SK-N-MC (cell line): Measurements from ENCODE around the gene NBEA.

ENCODE experiments used
- EZH2 ChIP-seq: fragments of 200-600 bp; sonication (generic); IDR thresholded peaks from one replicate; pipeline ENCODE4 v1.6.1; 2017; ENCODE audit warnings: antibody characterized with exemption
- FOXP2 ChIP-seq: optimal IDR thresholded peaks from 2 replicates; pipeline ENCODE3; 2011; ENCODE audit warnings: mild to moderate bottlenecking, moderate library complexity; ENCODE audit not compliant: insufficient read depth; ENCODE audit errors: extremely low read length, control extremely low read depth

DNA sequence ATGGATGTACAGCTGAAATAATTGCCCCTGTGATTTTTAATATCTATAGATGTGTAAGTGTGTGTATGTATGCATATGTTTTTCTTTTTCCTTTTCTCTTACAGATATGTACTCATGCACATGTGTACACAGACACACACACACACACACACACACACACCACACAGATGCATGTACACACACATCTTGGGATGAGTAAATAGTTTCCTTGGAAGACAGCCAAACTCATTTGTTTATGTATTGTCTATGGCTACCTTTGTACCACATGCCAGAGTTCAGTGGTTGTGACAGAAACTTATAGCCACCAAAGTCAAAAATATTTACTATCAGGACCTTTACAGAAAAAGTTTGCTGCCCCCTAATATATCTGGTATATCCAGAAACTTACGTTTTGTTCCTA lies 341.8 kb downstream of the NBEA start:
- TF ChIP-seq EZH2 (no peak), FOXP2 (no peak)
